Activated B cell treated with CpG ODN at 0.5 μM for 24 hours (primary cell): ENCODE data around the gene P2RX1. TPM values are rescaled to one million over a fixed set of nuclear protein-coding genes. Genes with fewer than 3 reads are reported as not detected.
A peak's percentile ranks its signal among the peaks of the same experiment; 100 is the strongest.

ENCODE experiments used
- ATAC-seq: fragments of 200-7000 bp; cut with Tn5 transposase; one replicate; pipeline ENCODE4 v1.10.0; 2021; ENCODE audit warnings: low read depth, mild to moderate bottlenecking, moderate library complexity
- CTCF ChIA-PET: fragments of 350-600 bp; sonication (Branson Sonifier 250); formaldehyde crosslinking; loops from one replicate; lab custom pipeline; 2021; ENCODE audit warnings: antibody characterized with exemption; lab: Charles Lee
- POLR2A ChIA-PET: fragments of 350-600 bp; sonication (Branson Sonifier 250); formaldehyde crosslinking; loops from one replicate; lab custom pipeline; 2021; ENCODE audit warnings: antibody characterized with exemption; lab: Charles Lee
- DNase-seq: peaks from one replicate; pipeline ENCODE4 v3.0.0; 2022
- H3K27ac Mint-ChIP-seq: one replicate; pipeline ENCODE4 v1.8.0; 2020; ENCODE audit warnings: mixed read lengths
- H3K27me3 Mint-ChIP-seq: one replicate; pipeline ENCODE4 v1.8.0; 2021; ENCODE audit warnings: mixed read lengths
- H3K36me3 Mint-ChIP-seq: one replicate; pipeline ENCODE4 v1.8.0; 2021; ENCODE audit warnings: low read depth, mixed read lengths
- H3K4me1 Mint-ChIP-seq: one replicate; pipeline ENCODE4 v1.8.0; 2021; ENCODE audit warnings: mixed read lengths
- H3K4me3 Mint-ChIP-seq: one replicate; pipeline ENCODE4 v1.8.0; 2020; ENCODE audit warnings: mild to moderate bottlenecking, mixed read lengths
- H3K9me3 Mint-ChIP-seq: one replicate; pipeline ENCODE4 v1.8.0; 2020; ENCODE audit warnings: mixed read lengths
- CTCF ChIP-seq: fragments of 200-600 bp; IDR thresholded peaks from one replicate; pipeline ENCODE4 v1.8.0; 2022; ENCODE audit warnings: antibody characterized with exemption, mild to moderate bottlenecking
- intact Hi-C: fragments of 100-400 bp; cut with micrococcal nuclease; formaldehyde crosslinking; loops from one replicate; pipeline ENCODE4 v1.15.1; 2024
- total RNA-seq: library from RNA; stranded (reverse); gene quantifications from 2 replicates; pipeline ENCODE4 v1.2.3, GENCODE V29; 2022

Gene P2RX1
- total RNA-seq, 1 donor from 2014 or later, result 26.0 TPM

- Mint-ChIP-seq H3K4me1 (no peaks in the 10 kb centered on the region), H3K27ac (no peak overlapping the region), H3K36me3 (peaks cover 87% of the 10 kb centered on the region), H3K9me3 (no peaks in the 10 kb centered on the region), H3K27me3 (no peaks in the 10 kb centered on the region), H3K4me3 (no peak overlapping the region)
- intact Hi-C loops, result no loop called here
- ChIA-PET POLR2A (interaction anchor here (0.6 kb wide), 1 partner anchor 28 kb away, joined by 3 read pairs; no protein-coding TSS in a partner anchor), CTCF (interaction anchor here (1.4 kb wide), 1 partner anchor 29 kb away, joined by 3 read pairs; no protein-coding TSS in a partner anchor)
- no peak for ATAC-seq
- TF ChIP-seq CTCF, result no peak
- DNase-seq, result no peak
These were observed 27.1 kb upstream of the P2RX1 start for GRCh38 chr17:3943240-3943891.

- peaks cover 90% of the 10 kb centered on the region for H3K36me3 Mint-ChIP-seq
- intact Hi-C loops, result no loop called here
- no peak for TF ChIP-seq CTCF
These were observed 24.9 kb upstream of the P2RX1 start for GRCh38 chr17:3940965-3941698.

GRCh38 chr17:3937359-3937758 is 21.1 kb upstream of the P2RX1 start:
- DNase-seq (no peak), ATAC-seq (no peak)
- peaks cover 83% of the 10 kb centered on the region for H3K36me3 Mint-ChIP-seq
- POLR2A ChIA-PET, result no interaction called here
- no peaks in the 10 kb centered on the region for H3K27me3 Mint-ChIP-seq
- no peak overlapping the region for H3K4me3 Mint-ChIP-seq
- peak overlapping the region; percentile 3 for H3K27ac Mint-ChIP-seq
- intact Hi-C loops, result no loop called here
- CTCF ChIA-PET, result no interaction called here
- no peaks in the 10 kb centered on the region for H3K9me3 Mint-ChIP-seq
- TF ChIP-seq CTCF, result no peak
- H3K4me1 Mint-ChIP-seq, result no peaks in the 10 kb centered on the region

More at GRCh38 chr17:3940965-3941698, 24.9 kb upstream of the P2RX1 start:
- ChIA-PET CTCF (no interaction called here), POLR2A (interaction anchor here (1.0 kb wide), 1 partner anchor 27 kb away, joined by 4 read pairs; no protein-coding TSS in a partner anchor)
- Mint-ChIP-seq H3K27me3 (no peaks in the 10 kb centered on the region), H3K4me3 (no peak overlapping the region), H3K4me1 (no peaks in the 10 kb centered on the region), H3K9me3 (no peaks in the 10 kb centered on the region), H3K27ac (no peak overlapping the region)
- DNase-seq (no peak), ATAC-seq (no peak)

GRCh38 chr17:3935825-3936355 is 19.6 kb upstream of the P2RX1 start:
- CTCF ChIA-PET, result interaction anchor here (2.8 kb wide), 1 partner anchor 69 kb away, joined by 22 read pairs; no protein-coding TSS in a partner anchor

More at GRCh38 chr17:3935825-3936355, 19.6 kb upstream of the P2RX1 start:
- Mint-ChIP-seq H3K36me3 (peaks cover 80% of the 10 kb centered on the region), H3K9me3 (no peaks in the 10 kb centered on the region), H3K4me1 (no peaks in the 10 kb centered on the region), H3K27ac (no peak overlapping the region), H3K27me3 (no peaks in the 10 kb centered on the region), H3K4me3 (no peak overlapping the region)
- TF ChIP-seq CTCF, result no peak
- intact Hi-C loops, result loop anchor here (1.0 to 2.0 kb wide), 3 partner anchors 27 to 71 kb away; no protein-coding TSS in a partner anchor
- no peak for ATAC-seq
- no peak for DNase-seq
- POLR2A ChIA-PET, result interaction anchor here (0.7 to 1.9 kb wide), 5 partner anchors 13 to 69 kb away, joined by 3 to 11 read pairs (median 5); partner anchors contain the start of gene P2RX1
